GM19467 (cell line): ENCODE data around the gene MTTP.
"Not testable (repeated sequence)": the region's sequence is repeated elsewhere in the genome, so short reads cannot be mapped to it uniquely, and the experiment has no call there.

Source experiments
- ATAC-seq: cut with Tn5 transposase; IDR thresholded peaks from one replicate; pipeline ENCODE4 v1.9.1; 2021; ENCODE audit warnings: mild to moderate bottlenecking, moderate library complexity; ENCODE audit not compliant: unreplicated experiment

Gene MTTP

DNA sequence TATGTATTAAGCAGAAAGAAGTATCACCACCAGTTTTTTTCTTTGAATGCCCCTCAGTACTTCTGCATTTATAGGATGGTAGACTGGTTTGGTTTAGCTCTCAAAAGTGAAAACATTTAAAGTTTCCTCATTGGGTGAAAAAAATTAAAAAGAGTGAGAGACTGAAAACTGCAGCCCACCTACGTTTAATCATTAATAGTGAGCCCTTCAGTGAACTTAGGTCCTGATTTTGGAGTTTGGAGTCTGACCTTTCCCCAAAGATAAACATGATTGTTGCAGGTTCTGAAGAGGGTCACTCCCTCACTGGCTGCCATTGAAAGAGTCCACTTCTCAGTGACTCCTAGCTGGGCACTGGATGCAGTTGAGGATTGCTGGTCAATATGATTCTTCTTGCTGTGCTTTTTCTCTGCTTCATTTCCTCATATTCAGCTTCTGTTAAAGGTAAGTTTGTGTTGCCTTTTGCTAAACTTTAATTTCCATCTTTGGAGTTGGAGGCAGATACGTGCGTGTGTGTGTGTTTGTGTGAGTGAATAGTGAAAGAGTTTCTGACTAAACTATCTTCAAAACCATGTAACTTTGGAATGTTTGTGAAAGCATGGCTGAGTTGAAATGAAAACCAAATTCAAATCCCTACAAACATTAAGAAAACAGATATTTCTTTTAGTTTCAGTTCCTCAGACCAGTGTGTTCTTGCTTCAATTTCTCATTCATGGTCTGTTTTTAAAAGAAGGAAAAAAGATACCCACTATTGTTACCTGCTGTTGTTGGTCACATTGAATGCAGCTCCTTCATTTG, at the start of gene MTTP:
MTTP (plus strand) TSS at position 295 of the 795 bp plus-strand sequence; CDS start at position 381, 86 bp downstream.
- ATAC-seq: peak; percentile 83

DNA sequence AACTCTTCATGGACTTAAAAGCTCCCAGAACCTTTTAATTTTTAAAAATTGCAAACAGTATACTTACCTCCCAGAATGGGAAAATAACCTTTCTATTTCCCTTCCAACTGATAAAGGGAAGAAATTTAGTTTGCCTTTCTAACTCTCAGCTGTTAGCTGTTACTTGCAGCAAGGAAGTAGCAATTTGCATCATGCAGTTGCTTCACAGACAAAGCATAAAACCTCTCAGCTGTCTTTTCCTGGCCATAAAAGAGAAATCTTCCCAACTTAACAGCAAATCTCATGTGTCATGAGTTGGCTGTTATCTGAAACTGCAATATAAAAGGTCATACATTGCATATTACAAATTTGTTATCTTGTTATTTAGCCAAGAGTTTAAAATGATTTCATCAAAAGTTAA, 45.4 kb upstream of the MTTP start:
- ATAC-seq: no peak

DNA sequence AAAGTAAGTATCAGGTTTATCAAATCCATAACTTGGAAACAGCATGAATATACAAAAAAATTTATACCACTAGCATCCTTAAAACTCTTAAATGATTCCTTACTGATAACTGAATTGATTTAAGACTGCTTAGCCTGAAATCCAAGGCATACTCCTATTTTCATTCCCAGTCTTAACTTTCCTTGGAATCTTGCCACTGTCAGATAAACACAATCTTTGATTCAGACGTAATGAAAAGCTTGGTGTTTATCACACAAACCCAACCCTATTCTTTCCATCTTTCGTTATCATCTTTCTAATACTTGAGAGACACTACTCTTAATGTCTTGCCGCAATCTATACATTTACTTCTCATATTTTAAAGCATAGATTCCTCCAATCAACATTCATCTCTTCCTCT, 44.7 kb upstream of the MTTP start:
- ATAC-seq: no peak

GRCh38 chr4:99534699-99535098, 39.9 kb upstream of the MTTP start:
- not testable (repeated sequence) for ATAC-seq

DNA sequence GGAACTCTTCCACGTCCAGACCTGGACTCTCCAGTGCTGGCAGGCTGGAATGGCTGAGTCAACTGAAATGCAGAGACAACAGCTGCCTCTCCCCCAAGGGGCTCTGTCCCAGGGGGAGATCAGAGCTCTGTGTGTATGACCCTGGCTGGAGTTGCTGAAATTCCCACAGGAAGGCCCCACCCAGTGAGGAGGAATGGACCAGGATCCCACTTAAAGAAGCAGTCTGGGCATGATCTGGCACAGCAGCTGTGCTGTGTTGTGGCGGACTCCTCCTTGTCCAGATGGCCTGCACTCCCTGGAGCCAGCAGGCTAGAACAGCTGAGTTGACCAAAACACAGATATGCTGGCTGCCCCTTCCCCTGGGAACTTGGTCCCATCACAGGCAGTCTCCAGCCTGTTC, 38.4 kb upstream of the MTTP start:
- ATAC-seq: no peak

DNA sequence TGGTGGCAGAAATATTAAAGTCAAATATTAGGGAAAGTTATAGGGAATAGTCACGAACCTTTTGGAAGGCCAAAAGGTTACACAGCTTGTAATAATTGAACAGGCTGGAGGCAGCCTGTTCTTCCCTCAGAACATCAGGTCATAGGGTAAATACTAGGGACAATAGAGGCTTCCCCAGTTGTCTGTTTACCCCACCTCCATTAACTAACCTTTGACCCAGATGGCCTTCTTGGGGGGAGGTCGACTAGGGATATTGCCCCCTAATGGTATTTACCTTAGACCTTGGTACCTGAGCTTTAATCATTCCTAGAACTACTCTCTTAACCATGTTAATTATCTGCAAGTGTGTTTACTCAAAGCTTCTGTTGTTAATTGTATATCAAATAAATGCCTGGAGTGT, 37.8 kb upstream of the MTTP start:
- no peak for ATAC-seq

GRCh38 chr4:99537674-99538073, 37.0 kb upstream of the MTTP start:
- no peak for ATAC-seq

DNA sequence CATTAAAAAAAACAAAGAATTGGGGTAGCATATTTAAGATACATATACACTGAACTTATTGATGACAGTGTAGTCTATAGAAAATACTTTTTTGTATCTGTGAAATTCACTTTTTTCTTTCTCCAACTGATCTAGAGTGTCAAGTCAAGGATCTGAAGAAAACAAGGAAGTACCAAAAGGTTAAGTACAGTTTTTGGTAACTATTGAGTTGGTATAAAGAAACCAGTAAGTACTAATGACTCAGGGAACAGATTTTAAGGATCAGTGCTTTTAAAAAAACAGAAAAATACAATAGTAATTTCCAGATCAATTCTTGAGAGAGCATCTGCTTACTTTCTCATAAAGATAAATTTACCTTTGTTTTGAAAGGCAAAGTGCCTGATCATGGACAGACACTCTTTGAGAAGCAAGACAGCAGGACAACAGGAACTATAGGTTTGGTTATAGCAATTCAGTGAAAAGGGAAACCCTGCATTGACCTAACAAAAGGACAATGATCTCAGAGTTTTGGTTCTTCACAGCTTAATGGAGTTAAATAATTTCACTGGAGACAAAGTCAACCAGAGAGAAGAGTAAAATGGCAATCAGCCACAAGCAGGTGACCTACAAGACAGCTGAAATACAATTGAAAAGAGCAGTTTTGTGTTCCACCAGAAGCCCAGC, 34.2 kb upstream of the MTTP start:
- ATAC-seq: no peak

GRCh38 chr4:99552872-99553271, 21.8 kb upstream of the MTTP start:
- no peak for ATAC-seq

GRCh38 chr4:99563310-99564186, 11.1 kb upstream of the MTTP start, which contains the start of gene TRMT10A:
Gene TRMT10A (minus strand): TSS chr4:99564039. CDS start chr4:99559338, 4,701 bp downstream.
- peak; percentile 95 for ATAC-seq

DNA sequence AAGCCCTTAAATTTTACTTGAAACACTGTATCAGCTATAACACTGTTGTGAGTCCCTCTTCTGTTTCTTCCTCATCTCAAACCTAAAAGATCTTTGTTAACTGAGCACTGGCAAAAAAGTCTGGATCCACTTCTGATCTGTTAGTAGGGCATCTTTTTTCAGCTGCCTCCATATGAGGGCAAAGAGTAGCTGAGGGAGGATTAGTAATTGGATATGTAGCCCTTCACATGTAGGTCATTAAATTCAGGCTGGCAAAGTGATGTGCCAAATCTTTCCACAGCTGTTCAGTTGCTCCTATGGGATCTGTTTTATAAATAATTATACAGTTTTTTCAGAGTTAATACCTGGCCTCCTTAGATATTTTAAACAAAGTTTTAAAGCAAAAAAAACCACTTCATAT, 9.7 kb upstream of the MTTP start:
- ATAC-seq: no peak

DNA sequence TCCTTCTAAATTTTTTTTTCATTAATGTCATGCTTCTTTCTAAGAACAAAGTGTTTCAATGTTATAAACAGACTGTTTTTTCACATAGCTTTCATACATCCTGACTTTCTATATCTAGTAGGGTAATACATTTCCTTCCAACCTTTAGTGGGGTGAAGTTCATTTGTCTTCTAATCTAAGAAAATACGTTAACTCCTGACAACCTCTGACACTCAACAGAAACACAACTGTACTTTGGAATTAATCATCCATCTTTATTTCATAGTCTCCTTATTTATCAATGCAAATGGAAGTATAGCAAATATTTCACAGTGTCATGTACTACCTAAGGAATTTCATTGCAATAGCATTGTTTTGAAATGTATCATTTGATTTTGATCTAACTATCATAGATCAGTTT, 2.7 kb upstream of the MTTP start:
- ATAC-seq: no peak

GRCh38 chr4:99572527-99573240, 1.9 kb upstream of the MTTP start:
- no peak for ATAC-seq

- no peak for ATAC-seq
These were observed 772 bp upstream of the MTTP start for GRCh38 chr4:99573735-99574368.

GRCh38 chr4:99578714-99579113, 4.1 kb downstream of the MTTP start:
- ATAC-seq: no peak

DNA sequence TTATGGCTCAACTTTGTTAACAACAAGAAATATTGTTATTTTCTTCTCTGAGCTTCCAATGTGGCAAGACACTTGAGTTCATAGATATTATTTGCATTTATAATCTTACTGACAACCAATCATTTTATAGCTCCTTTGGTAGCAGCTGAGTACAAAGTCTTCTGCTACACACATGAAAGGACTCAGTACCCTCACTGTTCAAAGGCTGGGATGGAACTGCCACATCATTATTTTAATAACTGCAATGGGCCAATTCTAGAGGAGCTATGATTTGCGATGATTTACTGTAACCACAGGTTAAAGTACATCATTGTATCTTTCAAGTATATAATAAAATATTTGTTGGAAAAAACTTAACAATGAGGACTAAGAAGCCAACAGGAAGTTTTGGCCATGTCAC, 10.9 kb downstream of the MTTP start:
- ATAC-seq: no peak

DNA sequence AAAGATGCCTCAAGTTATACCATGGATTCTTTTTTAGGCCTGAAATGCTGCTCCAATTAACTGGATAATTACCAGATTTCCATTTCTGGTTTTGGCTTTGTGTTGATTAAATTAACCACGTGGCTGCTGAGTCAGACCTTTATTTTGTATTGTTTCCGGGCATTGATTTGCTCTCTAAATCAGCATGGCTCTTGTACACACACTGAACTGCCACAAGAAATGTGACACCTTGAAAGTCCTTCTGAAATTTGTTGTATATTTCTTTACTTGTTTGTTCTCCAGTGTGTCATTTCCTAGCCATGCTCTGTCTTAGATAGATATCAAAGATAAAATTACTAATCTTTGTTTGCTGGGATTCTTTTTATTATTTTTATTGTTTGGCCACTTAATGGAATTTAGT, 11.7 kb downstream of the MTTP start:
- no peak for ATAC-seq

- ATAC-seq: no peak
These were observed 12.2 kb downstream of the MTTP start for GRCh38 chr4:99586797-99587196.

GRCh38 chr4:99587309-99587708, 12.7 kb downstream of the MTTP start:
- no peak for ATAC-seq

DNA sequence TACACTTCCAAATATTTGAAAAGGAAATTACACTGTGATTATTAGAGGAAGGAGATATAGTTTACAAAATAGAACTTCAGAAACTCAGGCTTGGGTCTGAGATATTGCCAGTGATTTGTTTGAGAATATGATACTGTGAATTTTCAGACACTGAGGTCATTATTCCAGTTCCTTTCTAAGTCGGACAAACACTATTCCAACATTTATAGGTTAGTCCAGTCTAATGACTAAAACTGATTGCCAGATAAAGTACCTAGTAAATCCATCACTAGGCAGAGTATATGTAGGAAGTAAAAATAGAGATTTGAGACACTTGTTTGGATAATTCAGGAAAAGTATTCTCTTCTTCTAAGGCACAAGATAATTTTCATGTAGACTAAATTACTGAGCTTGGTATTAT, 13.2 kb downstream of the MTTP start:
- no peak for ATAC-seq
